ENCODE data around the gene RFX5.

RFX5 gene

GRCh38 chr1:151314137-151314875, 32.7 kb downstream of the RFX5 start:
- H3K36me3 Mint-ChIP-seq (ENCODE audit: low read depth) = peaks cover 48% of the 10 kb centered on the region
- H3K27ac Mint-ChIP-seq = no peak overlapping the region
- H3K4me3 Mint-ChIP-seq = no peak overlapping the region
- peaks cover 29% of the 10 kb centered on the region for H3K4me1 Mint-ChIP-seq (ENCODE audit: low read depth)
- H3K27me3 Mint-ChIP-seq (ENCODE audit: low read depth) = no peaks in the 10 kb centered on the region
- H3K9me3 Mint-ChIP-seq = no peaks in the 10 kb centered on the region

- no peaks in the 10 kb centered on the region for H3K27me3 Mint-ChIP-seq (ENCODE audit: low read depth)
- no peaks in the 10 kb centered on the region for H3K9me3 Mint-ChIP-seq
- H3K36me3 Mint-ChIP-seq (ENCODE audit: low read depth) = peaks cover 52% of the 10 kb centered on the region
- H3K4me3 Mint-ChIP-seq = no peak overlapping the region
- H3K27ac Mint-ChIP-seq = no peak overlapping the region
- H3K4me1 Mint-ChIP-seq (ENCODE audit: low read depth) = peaks cover 29% of the 10 kb centered on the region
Measured at GRCh38 chr1:151313501-151313900, 33.6 kb downstream of the RFX5 start.

- peaks cover 59% of the 10 kb centered on the region for H3K36me3 Mint-ChIP-seq (ENCODE audit: low read depth)
- no peaks in the 10 kb centered on the region for H3K9me3 Mint-ChIP-seq
- peaks cover 29% of the 10 kb centered on the region for H3K4me1 Mint-ChIP-seq (ENCODE audit: low read depth)
- H3K27ac Mint-ChIP-seq = peak overlapping the region; percentile 67
- H3K27me3 Mint-ChIP-seq (ENCODE audit: low read depth) = no peaks in the 10 kb centered on the region
- peak overlapping the region; percentile 30 for H3K4me3 Mint-ChIP-seq
Measured at GRCh38 chr1:151312826-151313225, 34.2 kb downstream of the RFX5 start.

DNA sequence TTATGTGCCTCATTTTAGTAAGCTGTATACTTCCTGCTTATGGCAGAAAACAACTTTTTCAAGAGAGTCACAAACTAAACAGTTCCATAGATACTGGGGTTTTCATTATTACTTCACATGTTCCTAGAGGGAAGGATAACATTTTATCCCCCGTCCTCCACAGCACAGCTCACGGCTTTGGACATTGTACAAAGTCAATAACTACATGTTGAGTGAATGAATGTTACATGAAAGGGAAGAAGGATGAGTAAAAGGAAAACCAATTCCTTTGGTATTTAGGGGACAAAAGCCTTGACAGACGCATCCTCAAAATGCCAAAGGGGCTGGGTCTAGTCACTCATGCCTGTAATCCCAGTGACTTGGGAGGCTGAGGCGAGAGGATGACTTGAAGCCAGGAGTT, 34.6 kb downstream of the RFX5 start:
- H3K4me1 Mint-ChIP-seq (ENCODE audit: low read depth) = peaks cover 29% of the 10 kb centered on the region
- no peak overlapping the region for H3K4me3 Mint-ChIP-seq
- H3K27me3 Mint-ChIP-seq (ENCODE audit: low read depth) = no peaks in the 10 kb centered on the region
- no peaks in the 10 kb centered on the region for H3K9me3 Mint-ChIP-seq
- peaks cover 60% of the 10 kb centered on the region for H3K36me3 Mint-ChIP-seq (ENCODE audit: low read depth)
- H3K27ac Mint-ChIP-seq = peak overlapping the region; percentile 85

DNA sequence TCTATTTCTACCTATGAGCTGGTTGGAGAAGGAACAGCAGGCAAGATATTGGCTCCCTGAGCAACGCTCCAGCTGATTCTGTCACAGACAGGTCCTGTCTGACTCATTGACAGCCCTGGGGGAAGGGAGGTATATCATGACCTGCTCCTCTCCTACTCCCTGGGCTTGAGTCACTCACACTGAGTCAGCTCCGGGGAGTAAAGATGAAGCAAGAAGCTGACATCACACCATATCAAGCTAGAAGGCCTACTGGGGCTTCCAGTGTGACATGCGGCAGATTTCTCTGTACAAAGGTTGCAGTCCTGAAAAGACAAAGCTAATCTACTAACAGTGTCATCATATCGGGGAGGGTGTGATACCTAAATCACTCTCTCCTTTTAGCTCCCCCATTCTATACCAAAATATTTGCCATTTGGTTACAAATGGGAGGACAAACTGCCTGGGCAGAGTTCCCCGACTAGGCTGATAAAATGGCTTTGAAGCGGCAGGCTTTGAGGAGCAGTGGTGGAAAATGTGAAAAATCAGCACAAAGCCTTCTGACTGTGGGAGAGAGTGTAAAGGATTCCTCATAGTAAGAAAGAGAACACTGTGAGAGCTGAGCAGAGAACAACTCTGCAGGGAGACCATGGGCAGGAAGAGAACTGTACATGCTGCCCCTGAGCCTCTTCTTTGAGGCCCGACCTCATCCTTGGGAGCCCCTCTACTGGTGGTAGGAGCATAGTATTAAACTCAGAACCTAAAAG, 35.3 kb downstream of the RFX5 start:
- Mint-ChIP-seq H3K27me3 (ENCODE audit: low read depth) (no peaks in the 10 kb centered on the region), H3K4me3 (no peak overlapping the region), H3K36me3 (ENCODE audit: low read depth) (peaks cover 62% of the 10 kb centered on the region), H3K4me1 (ENCODE audit: low read depth) (peaks cover 29% of the 10 kb centered on the region), H3K9me3 (no peaks in the 10 kb centered on the region), H3K27ac (peak overlapping the region; percentile 85)

DNA sequence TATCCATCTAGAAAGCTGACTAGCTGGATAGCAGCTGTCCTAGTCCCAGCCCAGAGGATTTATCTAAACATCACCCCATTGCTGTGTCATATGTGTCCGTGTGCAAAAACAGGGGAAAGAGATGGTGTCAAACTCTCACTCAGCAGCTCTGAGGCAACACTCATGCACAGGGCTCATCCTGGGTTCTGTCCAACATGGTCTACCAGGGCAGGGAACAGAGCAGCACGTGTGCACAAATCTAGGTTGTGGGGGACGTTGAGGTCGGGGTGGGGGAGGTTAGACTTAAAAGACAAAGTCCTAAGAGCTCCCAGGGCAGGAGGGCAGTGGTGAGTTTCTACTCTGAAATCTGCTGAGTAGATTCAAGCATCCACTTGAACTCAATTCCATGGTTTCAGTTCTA, 36.0 kb downstream of the RFX5 start:
- peak overlapping the region; percentile 85 for H3K27ac Mint-ChIP-seq

DNA sequence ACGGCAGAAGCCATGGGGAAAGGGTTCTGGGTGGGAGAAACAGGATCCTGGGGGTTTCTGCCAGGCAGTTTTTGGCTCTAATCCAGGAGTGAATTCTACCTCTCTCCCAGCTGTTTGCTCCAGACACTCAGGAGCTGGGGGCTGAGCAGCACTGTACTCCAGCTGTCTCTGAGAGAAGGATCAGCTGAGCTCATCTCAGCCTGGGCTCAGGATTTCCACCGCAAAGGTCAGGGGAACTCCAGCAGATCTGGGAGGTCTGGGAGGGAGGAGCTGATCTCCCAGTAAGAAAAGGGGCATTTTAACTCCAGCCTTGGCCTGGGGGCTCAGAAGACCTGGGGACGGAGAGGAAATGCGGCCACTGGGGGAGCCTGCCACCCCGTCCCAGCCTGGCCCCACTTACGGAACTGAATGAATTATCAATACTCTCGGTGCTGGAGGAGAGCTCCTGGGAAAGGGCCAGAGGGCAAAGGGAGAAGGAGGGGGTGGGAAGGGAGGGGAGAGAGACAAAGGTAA, 37.2 kb downstream of the RFX5 start:
- no peak overlapping the region for H3K4me3 Mint-ChIP-seq
- no peaks in the 10 kb centered on the region for H3K9me3 Mint-ChIP-seq
- peaks cover 25% of the 10 kb centered on the region for H3K4me1 Mint-ChIP-seq (ENCODE audit: low read depth)
- no peak overlapping the region for H3K27ac Mint-ChIP-seq
- H3K36me3 Mint-ChIP-seq (ENCODE audit: low read depth) = peaks cover 63% of the 10 kb centered on the region
- no peaks in the 10 kb centered on the region for H3K27me3 Mint-ChIP-seq (ENCODE audit: low read depth)

More for the DNA sequence above, 36.0 kb downstream of the RFX5 start:
- Mint-ChIP-seq H3K4me3 (no peak overlapping the region), H3K27me3 (ENCODE audit: low read depth) (no peaks in the 10 kb centered on the region), H3K36me3 (ENCODE audit: low read depth) (peaks cover 61% of the 10 kb centered on the region), H3K4me1 (ENCODE audit: low read depth) (peaks cover 29% of the 10 kb centered on the region), H3K9me3 (no peaks in the 10 kb centered on the region)

DNA sequence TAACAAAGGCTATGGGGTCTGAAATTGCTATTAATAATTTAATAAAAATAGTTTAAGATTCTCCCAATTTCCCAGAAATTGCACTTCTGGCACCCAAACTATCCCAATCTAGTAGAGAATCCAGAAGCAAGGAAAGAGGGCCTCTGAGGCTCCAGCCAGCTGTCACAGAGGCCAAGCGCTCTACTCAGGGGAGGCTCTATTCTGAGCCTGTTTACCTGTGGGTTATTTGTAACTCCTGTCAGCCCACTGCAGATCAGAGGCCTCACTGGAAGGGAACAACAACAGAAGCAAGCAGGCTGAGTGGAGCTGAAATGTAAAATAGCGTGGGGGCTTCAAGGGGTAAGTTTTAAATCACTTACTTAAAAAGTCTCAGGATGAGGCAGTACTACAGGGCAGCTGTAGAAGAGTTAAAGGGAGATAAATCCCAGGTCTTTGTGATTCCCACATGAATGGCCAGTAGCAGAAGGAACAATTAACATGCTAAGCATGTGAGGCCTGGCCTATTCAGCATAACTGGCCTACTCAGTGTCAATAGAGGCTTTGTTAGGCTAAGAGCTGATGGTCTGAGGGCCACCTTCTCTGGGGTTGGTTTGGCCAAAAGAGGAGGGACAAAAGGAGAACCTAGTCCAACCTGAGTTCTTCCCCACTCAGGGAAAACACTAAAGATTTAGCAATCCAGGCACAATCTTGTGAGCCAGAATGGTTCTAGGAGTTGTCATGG, 52.1 kb downstream of the RFX5 start:
- Mint-ChIP-seq H3K27me3 (ENCODE audit: low read depth) (no peaks in the 10 kb centered on the region), H3K36me3 (ENCODE audit: low read depth) (peaks cover 33% of the 10 kb centered on the region), H3K9me3 (no peaks in the 10 kb centered on the region), H3K27ac (no peak overlapping the region), H3K4me1 (ENCODE audit: low read depth) (no peaks in the 10 kb centered on the region), H3K4me3 (no peak overlapping the region)

GRCh38 chr1:151293093-151293492, 54.0 kb downstream of the RFX5 start:
- Mint-ChIP-seq H3K4me1 (ENCODE audit: low read depth) (peaks cover 3% of the 10 kb centered on the region), H3K27me3 (ENCODE audit: low read depth) (no peaks in the 10 kb centered on the region), H3K4me3 (no peak overlapping the region), H3K9me3 (no peaks in the 10 kb centered on the region), H3K36me3 (ENCODE audit: low read depth) (peaks cover 26% of the 10 kb centered on the region), H3K27ac (no peak overlapping the region)

DNA sequence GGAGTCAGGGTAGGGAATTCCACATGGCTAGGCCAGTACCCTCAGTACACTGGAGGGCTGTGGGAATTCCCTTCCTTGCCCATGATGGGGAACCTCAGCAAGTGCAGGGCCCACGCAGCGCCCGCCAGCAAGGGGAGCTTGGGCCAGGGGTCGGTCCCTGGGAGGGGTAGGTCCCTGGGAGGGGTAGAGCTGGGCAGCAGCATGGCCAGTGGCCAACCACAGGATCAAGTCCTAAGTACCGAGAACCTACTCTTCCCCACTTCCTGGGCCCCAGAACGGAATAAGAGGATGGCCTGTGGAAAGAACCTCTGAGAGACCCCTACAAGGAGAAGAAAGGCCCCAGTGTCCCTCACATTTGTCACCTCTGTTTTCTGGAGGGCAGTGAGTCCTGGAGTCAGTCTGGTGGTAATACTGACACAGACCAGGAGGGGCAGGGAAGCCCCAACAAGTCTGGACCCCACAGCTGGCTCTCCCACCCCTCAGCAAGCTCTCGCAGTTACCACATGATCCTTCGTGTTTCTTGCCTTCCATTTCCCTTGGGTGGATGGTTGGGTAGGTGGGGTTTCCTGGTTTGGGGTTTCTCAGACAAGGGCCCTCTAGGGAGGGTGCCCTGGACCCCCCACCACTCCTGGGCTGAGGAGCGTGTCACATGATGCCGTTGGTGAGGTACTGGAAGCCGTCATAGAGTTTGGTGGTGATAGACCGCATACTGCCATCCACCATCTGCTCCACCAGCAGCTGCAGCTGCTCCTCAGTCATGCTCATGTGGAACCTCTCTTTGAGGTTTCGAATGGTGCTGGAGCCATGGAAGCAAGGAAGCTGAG, 54.6 kb downstream of the RFX5 start:
- Mint-ChIP-seq H3K4me3 (no peak overlapping the region), H3K36me3 (ENCODE audit: low read depth) (peaks cover 24% of the 10 kb centered on the region), H3K27me3 (ENCODE audit: low read depth) (no peaks in the 10 kb centered on the region), H3K9me3 (no peaks in the 10 kb centered on the region), H3K4me1 (ENCODE audit: low read depth) (peaks cover 3% of the 10 kb centered on the region), H3K27ac (no peak overlapping the region)

- H3K4me1 Mint-ChIP-seq (ENCODE audit: low read depth) = peaks cover 5% of the 10 kb centered on the region
Measured at GRCh38 chr1:151290709-151291303, 56.2 kb downstream of the RFX5 start.

More at GRCh38 chr1:151290709-151291303, 56.2 kb downstream of the RFX5 start:
- peaks cover 36% of the 10 kb centered on the region for H3K36me3 Mint-ChIP-seq (ENCODE audit: low read depth)
- no peak overlapping the region for H3K4me3 Mint-ChIP-seq
- H3K27me3 Mint-ChIP-seq (ENCODE audit: low read depth) = no peaks in the 10 kb centered on the region
- H3K9me3 Mint-ChIP-seq = no peaks in the 10 kb centered on the region
- no peak overlapping the region for H3K27ac Mint-ChIP-seq
